ENCODE measurements around the gene FOLR3. TPM values are rescaled to one million over a fixed set of nuclear protein-coding genes. Genes with fewer than 3 reads are reported as not detected.

FOLR3 gene
- total and polyA plus RNA-seq, 9 of the 15 experiments (the other 6 are each of a cell fraction or from before 2014, with no cell fraction given), result not detected

GRCh38 chr11:72112978-72113808 is 22.3 kb upstream of the FOLR3 start (continued):
- TF ChIP-seq, protein P1, sequence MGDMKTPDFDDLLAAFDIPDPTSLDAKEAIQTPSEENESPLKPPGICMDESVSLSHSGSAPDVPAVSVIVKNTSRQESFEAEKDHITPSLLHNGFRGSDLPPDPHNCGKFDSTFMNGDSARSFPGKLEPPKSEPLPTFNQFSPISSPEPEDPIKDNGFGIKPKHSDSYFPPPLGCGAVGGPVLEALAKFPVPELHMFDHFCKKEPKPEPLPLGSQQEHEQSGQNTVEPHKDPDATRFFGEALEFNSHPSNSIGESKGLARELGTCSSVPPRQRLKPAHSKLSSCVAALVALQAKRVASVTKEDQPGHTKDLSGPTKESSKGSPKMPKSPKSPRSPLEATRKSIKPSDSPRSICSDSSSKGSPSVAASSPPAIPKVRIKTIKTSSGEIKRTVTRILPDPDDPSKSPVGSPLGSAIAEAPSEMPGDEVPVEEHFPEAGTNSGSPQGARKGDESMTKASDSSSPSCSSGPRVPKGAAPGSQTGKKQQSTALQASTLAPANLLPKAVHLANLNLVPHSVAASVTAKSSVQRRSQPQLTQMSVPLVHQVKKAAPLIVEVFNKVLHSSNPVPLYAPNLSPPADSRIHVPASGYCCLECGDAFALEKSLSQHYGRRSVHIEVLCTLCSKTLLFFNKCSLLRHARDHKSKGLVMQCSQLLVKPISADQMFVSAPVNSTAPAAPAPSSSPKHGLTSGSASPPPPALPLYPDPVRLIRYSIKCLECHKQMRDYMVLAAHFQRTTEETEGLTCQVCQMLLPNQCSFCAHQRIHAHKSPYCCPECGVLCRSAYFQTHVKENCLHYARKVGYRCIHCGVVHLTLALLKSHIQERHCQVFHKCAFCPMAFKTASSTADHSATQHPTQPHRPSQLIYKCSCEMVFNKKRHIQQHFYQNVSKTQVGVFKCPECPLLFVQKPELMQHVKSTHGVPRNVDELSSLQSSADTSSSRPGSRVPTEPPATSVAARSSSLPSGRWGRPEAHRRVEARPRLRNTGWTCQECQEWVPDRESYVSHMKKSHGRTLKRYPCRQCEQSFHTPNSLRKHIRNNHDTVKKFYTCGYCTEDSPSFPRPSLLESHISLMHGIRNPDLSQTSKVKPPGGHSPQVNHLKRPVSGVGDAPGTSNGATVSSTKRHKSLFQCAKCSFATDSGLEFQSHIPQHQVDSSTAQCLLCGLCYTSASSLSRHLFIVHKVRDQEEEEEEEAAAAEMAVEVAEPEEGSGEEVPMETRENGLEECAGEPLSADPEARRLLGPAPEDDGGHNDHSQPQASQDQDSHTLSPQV (IDR thresholded peaks at IDR 0.05), result peak; percentile 82
- TF ChIP-seq MYBL2 (IDR thresholded peaks at IDR 0.05; ENCODE audit: low read depth), result no peak
- TF ChIP-seq MYBL2 (CRISPR knock-in tag; IDR thresholded peaks at IDR 0.05; ENCODE audit: borderline replicate concordance), result no peak
- 0 out of 2 replicates have a peak, but pooled peaks have one; percentile 23 for TF ChIP-seq ERF (CRISPR knock-in tag; IDR thresholded peaks at IDR 0.05)
- TF ChIP-seq SMARCA4 (IDR thresholded peaks at IDR 0.05), result peak; percentile 68
- TF ChIP-seq CHD1 (IDR thresholded peaks at IDR 0.05; ENCODE audit: low read length), result peak; percentile 54
- TF ChIP-seq ZNF639 (CRISPR knock-in tag; conservative IDR thresholded peaks at IDR 0.05 in 1 of 2, IDR thresholded peaks at IDR 0.05 in 1 of 2), result peak in 1 of 2 experiments; percentile 86; a peak in 2 of 4 replicates
- TF ChIP-seq NFRKB (IDR thresholded peaks at IDR 0.05; ENCODE audit: low read depth), result peak; percentile 87; the same call in 1 of the 2 replicates
- TF ChIP-seq GABPA (tag; conservative IDR thresholded peaks at IDR 0.05; ENCODE audit: low read depth), result peak; percentile 80; the same call in 1 of the 2 replicates
- no peak for TF ChIP-seq MAFK (IDR thresholded peaks at IDR 0.05; ENCODE audit: low read length)
- no peak; the same call in 1 of the 2 replicates for TF ChIP-seq SMAD4 (CRISPR knock-in tag; conservative IDR thresholded peaks at IDR 0.05)
- 0 out of 4 replicates have a peak, but pooled peaks of 1 of the 2 experiments have one; percentile 9 for TF ChIP-seq FOXK2 (conservative IDR thresholded peaks at IDR 0.05 in 1 of 2, IDR thresholded peaks at IDR 0.05 in 1 of 2; ENCODE audit: low read depth in 2 of 2)
- 0 out of 2 replicates have a peak, but pooled peaks have one; percentile 23 for TF ChIP-seq GATAD2B (IDR thresholded peaks at IDR 0.05; ENCODE audit: borderline replicate concordance)
- TF ChIP-seq RAD21 (CRISPR knock-in tag; conservative IDR thresholded peaks at IDR 0.05 in 1 of 2, IDR thresholded peaks at IDR 0.05 in 1 of 2), result 0 out of 4 replicates have a peak, but pooled peaks of 1 of the 2 experiments have one; percentile 1
- peak; percentile 2; the same call in 1 of the 2 replicates for TF ChIP-seq ZNF583 (CRISPR knock-in tag; IDR thresholded peaks at IDR 0.05)
- TF ChIP-seq, protein P2, sequence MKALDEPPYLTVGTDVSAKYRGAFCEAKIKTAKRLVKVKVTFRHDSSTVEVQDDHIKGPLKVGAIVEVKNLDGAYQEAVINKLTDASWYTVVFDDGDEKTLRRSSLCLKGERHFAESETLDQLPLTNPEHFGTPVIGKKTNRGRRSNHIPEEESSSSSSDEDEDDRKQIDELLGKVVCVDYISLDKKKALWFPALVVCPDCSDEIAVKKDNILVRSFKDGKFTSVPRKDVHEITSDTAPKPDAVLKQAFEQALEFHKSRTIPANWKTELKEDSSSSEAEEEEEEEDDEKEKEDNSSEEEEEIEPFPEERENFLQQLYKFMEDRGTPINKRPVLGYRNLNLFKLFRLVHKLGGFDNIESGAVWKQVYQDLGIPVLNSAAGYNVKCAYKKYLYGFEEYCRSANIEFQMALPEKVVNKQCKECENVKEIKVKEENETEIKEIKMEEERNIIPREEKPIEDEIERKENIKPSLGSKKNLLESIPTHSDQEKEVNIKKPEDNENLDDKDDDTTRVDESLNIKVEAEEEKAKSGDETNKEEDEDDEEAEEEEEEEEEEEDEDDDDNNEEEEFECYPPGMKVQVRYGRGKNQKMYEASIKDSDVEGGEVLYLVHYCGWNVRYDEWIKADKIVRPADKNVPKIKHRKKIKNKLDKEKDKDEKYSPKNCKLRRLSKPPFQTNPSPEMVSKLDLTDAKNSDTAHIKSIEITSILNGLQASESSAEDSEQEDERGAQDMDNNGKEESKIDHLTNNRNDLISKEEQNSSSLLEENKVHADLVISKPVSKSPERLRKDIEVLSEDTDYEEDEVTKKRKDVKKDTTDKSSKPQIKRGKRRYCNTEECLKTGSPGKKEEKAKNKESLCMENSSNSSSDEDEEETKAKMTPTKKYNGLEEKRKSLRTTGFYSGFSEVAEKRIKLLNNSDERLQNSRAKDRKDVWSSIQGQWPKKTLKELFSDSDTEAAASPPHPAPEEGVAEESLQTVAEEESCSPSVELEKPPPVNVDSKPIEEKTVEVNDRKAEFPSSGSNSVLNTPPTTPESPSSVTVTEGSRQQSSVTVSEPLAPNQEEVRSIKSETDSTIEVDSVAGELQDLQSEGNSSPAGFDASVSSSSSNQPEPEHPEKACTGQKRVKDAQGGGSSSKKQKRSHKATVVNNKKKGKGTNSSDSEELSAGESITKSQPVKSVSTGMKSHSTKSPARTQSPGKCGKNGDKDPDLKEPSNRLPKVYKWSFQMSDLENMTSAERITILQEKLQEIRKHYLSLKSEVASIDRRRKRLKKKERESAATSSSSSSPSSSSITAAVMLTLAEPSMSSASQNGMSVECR (CRISPR knock-in tag; IDR thresholded peaks at IDR 0.05), result 0 out of 2 replicates have a peak, but pooled peaks have one; percentile 36
